ENCODE measurements around the gene GRIK1.

Gene GRIK1

DNA sequence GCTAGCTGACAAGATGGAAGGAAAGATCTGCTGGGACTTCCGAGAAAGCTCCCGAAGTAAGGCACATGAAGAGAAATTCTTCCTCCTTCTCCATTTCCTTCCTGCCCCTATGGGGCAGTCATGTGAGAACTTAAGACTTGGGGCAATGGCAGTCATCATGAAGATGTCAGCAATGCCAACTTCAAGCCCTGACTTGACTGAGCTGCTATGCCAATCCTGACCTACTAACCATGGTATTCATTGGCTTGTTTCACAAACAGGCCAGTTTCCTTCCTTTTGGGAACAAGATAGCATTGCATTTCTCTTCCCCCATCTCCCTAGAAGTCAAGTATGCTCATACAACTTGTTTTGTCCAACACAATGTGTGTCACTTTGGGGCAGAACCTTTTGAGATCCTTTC, 25.5 kb downstream of the GRIK1 start:
- TF ChIP-seq, protein P1, sequence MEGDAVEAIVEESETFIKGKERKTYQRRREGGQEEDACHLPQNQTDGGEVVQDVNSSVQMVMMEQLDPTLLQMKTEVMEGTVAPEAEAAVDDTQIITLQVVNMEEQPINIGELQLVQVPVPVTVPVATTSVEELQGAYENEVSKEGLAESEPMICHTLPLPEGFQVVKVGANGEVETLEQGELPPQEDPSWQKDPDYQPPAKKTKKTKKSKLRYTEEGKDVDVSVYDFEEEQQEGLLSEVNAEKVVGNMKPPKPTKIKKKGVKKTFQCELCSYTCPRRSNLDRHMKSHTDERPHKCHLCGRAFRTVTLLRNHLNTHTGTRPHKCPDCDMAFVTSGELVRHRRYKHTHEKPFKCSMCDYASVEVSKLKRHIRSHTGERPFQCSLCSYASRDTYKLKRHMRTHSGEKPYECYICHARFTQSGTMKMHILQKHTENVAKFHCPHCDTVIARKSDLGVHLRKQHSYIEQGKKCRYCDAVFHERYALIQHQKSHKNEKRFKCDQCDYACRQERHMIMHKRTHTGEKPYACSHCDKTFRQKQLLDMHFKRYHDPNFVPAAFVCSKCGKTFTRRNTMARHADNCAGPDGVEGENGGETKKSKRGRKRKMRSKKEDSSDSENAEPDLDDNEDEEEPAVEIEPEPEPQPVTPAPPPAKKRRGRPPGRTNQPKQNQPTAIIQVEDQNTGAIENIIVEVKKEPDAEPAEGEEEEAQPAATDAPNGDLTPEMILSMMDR (IDR thresholded peaks at IDR 0.05; ENCODE audit: insufficient read depth, low read length, poor library complexity, severe bottlenecking), result no peak
- no peak for DNase-seq (ENCODE audit: extremely low read depth, insufficient read length)

DNA sequence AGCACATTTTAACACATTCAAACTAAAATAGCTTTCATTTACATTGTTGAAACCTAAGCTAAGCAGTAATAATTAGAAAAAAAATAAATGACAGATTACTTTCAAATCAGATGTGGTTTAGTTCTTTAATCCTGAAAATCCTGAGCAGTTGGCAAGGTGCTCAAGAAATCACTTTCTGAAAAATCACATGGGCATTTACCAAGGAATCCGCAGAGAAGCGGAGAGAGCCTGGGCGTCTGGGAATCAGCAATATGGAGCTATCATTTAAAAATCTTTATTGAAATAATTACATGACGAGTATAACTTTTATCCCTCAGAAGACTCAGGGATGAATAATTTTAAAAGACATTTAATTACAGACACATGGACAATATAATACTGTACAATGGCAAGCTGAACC, 30.2 kb downstream of the GRIK1 start:
- DNase-seq (ENCODE audit: extremely low read depth, insufficient read length), result no peak
- H3K27me3 ChIP-seq (replicated peaks; ENCODE audit: control insufficient read depth, insufficient read depth, low read length), result no peaks in the 10 kb centered on the region
- H3K36me3 ChIP-seq (ENCODE audit: control insufficient read depth, insufficient read depth, low read length), result no peaks in the 10 kb centered on the region
- TF ChIP-seq, protein P1 (IDR thresholded peaks at IDR 0.05; ENCODE audit: insufficient read depth, low read length, poor library complexity, severe bottlenecking), result no peak
- no peak overlapping the region for H3K4me3 ChIP-seq (replicated peaks; ENCODE audit: low read depth, low read length)

More for the DNA sequence above, 25.5 kb downstream of the GRIK1 start:
- Histone ChIP-seq H3K4me3 (replicated peaks; ENCODE audit: low read depth, low read length) (no peak overlapping the region), H3K36me3 (ENCODE audit: control insufficient read depth, insufficient read depth, low read length) (no peaks in the 10 kb centered on the region), H3K27me3 (replicated peaks; ENCODE audit: control insufficient read depth, insufficient read depth, low read length) (no peaks in the 10 kb centered on the region)

DNA sequence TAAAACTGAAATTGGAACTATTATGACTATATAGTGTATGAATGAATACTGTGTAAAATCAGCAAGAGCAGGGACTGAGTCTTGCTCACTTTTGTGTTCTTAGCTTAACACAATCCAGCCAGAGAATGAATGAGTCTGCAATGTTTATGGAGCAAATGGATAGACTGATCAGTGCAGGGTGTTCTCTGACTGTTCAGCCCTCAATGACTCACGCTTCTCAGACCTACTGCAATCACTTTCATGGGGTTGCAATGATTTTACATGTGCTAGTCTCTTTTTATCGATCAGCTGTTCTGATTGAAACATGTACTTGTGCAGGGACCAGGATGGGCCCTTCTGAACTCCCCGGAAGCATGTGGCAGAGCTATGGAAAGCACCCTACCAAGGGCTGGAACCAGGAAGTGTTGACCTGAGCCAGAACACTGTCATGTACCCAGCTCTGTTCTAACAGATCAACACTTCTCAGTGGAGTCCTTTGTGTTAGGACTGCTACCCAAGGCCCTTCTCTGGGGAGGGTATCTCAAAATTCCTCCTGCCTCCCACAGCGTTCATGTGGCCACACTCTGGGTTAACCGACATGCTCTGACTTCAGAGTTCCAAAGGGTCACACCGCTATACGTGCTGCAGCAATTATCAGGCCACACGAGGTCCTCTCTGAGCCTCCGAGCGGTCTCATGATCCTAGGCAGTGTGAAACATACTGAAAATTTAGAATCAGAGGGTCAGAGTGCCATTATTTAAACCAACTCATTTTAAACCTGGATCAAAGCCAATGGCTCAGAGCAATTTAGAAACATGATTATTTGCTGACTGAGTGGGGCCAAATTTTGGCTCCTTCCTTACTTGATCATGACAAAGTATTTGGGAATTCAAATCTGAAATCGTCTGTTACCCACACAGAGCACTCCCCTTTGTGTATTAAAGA, 35.2 kb downstream of the GRIK1 start:
- DNase-seq (ENCODE audit: extremely low read depth, insufficient read length), result no peak
- TF ChIP-seq, protein P1 (IDR thresholded peaks at IDR 0.05; ENCODE audit: insufficient read depth, low read length, poor library complexity, severe bottlenecking), result no peak

DNA sequence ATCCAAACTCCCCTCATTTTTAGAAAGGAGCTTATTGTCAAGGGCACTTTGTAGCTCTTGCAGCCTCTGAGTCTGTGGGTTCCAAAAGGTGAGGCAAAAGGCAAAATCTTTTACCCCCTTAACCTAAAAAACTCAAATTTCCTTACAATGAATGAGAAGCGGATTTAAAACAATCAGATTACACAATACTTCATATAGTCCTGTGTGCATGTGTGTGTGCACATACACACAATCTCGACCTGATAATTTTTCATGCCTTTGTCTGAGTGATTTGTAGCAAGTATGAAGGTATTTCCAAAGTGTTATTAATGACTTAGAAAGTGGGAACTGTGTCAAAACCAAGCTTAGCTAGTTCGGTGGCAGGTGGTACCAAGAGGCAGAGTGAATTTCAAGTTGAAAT, 42.9 kb downstream of the GRIK1 start:
- Histone ChIP-seq H3K36me3 (ENCODE audit: control insufficient read depth, insufficient read depth, low read length) (no peaks in the 10 kb centered on the region), H3K27me3 (replicated peaks; ENCODE audit: control insufficient read depth, insufficient read depth, low read length) (no peaks in the 10 kb centered on the region), H3K4me3 (replicated peaks; ENCODE audit: low read depth, low read length) (no peak overlapping the region)
- TF ChIP-seq, protein P1 (IDR thresholded peaks at IDR 0.05; ENCODE audit: insufficient read depth, low read length, poor library complexity, severe bottlenecking), result no peak
- no peak for DNase-seq (ENCODE audit: extremely low read depth, insufficient read length)

More for the DNA sequence above, 35.2 kb downstream of the GRIK1 start:
- Histone ChIP-seq H3K36me3 (ENCODE audit: control insufficient read depth, insufficient read depth, low read length) (no peaks in the 10 kb centered on the region), H3K4me3 (replicated peaks; ENCODE audit: low read depth, low read length) (no peak overlapping the region), H3K27me3 (replicated peaks; ENCODE audit: control insufficient read depth, insufficient read depth, low read length) (no peaks in the 10 kb centered on the region)

DNA sequence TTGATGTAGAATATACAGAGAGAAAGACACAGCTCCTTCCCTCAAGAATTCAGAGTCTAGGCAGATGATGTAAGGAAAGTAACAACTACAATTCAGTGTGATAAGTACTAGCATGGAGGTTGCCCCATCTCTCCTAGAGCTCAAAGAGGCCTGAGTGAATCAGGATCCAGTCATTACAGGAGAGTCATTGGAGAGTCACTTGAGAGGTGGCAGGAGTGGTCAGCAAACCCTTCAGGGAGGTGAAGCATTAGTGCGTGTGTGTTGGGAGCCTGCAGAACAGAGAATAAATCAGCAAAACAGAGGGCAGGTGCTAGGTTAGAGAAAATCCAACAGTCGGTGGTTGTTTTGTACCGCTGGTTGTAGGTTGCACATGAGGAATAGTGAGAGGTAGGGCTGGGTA, 46.1 kb downstream of the GRIK1 start:
- TF ChIP-seq, protein P1 (IDR thresholded peaks at IDR 0.05; ENCODE audit: insufficient read depth, low read length, poor library complexity, severe bottlenecking), result no peak
- no peaks in the 10 kb centered on the region for H3K36me3 ChIP-seq (ENCODE audit: control insufficient read depth, insufficient read depth, low read length)
- no peak for DNase-seq (ENCODE audit: extremely low read depth, insufficient read length)
- H3K27me3 ChIP-seq (replicated peaks; ENCODE audit: control insufficient read depth, insufficient read depth, low read length), result no peaks in the 10 kb centered on the region
- H3K4me3 ChIP-seq (replicated peaks; ENCODE audit: low read depth, low read length), result no peak overlapping the region
